ENCODE results near the gene LGALS12.

The LGALS12 gene, protein sequence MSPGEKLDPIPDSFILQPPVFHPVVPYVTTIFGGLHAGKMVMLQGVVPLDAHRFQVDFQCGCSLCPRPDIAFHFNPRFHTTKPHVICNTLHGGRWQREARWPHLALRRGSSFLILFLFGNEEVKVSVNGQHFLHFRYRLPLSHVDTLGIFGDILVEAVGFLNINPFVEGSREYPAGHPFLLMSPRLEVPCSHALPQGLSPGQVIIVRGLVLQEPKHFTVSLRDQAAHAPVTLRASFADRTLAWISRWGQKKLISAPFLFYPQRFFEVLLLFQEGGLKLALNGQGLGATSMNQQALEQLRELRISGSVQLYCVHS

DNA sequence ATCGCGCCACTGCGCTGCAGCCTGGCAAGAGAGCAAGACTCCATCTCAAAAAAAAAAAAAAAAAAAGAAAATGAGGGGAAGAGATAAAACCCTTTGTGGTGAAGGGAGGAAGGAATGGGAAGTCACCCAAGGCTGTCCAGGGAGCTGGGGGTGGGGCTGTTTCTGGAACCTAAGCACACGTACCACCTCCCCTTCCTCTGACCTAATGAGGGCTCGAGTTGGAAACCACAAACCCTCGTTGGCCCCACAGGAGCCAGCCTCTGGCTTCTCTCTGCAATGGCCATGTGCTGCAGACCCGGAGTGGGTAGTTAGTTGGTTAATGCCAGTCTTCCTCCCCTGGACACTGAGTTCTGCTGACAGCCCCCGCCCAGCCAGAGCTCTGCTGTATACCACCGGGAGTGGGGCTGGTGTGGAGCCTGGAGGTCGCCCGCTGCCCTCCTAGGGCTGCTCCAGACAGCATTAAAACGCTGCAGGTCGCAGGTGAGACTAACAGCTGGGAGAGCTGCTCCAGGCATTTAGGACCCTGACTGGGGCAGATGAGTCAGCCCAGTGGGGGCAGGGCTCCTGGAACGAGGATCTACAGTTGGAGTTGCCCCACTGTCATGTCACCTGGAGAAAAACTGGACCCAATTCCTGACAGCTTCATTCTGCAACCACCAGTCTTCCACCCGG is at the start of gene LGALS12:
TSS of gene LGALS12 (plus strand) at position 228 of the 672 bp plus-strand sequence. CDS start at position 603, 375 bp downstream.
- no peak for FAIRE-seq

DNA sequence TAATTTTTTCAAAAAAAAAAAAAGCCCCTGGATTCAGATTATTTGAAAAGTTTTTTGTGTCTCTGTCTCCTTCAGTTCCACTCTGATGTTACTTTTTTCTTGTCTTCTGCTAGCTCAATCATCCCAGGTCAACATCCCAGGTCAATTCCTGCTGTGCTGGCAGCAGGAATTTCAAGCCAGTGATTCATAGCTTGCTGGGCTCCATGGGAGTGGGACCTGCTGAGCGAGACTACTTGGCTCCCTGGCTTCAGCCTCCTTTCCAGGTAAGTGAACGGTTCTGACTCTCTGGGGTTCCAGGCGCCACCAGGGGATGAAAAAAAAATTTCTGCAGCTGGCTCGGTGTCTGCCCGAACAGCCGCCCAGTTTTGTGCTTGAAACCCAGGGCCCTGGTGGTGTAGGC is 46.3 kb upstream of the LGALS12 start:
- no peak for FAIRE-seq

- no peak for FAIRE-seq
Measured at GRCh38 chr11:63462137-63462536, 43.7 kb upstream of the LGALS12 start.

DNA sequence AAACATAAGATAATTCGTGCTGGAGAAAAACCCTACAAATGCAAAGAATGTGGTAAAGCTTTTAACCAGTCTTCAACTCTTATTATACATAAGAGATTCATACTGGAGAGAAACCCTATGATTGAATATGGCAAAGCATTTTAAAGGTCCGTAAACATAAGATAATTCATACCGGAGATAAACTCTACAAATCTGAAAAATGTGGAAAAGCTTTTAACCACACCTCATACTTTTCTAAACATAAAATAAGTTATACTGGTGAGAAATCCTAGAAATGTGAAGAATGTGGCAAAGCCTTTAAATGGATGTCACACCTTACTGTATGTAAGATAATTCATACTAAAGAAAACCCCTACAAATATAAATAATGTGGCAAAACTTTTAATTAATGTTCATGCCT is 35.6 kb upstream of the LGALS12 start:
- no peak for FAIRE-seq

GRCh38 chr11:63472372-63472771 is 33.5 kb upstream of the LGALS12 start:
- no peak for FAIRE-seq

GRCh38 chr11:63476618-63477017 is 29.3 kb upstream of the LGALS12 start:
- no peak for FAIRE-seq

DNA sequence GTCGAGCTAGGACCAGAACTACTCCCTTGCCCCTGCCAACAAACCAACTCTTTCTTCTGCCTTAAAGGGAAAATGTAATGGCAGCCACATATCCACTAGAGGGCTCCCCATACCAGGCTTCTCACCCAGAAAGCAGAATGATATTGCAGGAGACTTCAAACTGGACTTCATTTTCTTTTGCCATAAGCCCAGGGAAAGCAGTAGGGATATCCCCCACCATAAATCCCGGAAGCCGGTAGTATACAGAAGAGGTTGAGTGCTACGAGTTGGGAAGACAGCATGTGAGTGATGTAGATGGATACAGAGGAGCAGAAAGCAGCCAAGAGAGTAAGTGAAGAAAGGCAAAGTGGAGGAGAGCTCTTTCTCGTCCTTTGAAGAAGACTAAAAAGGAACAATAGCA is 27.0 kb upstream of the LGALS12 start:
- peak; percentile 83 for FAIRE-seq

- FAIRE-seq = no peak
Measured at GRCh38 chr11:63480039-63480438, 25.8 kb upstream of the LGALS12 start.

DNA sequence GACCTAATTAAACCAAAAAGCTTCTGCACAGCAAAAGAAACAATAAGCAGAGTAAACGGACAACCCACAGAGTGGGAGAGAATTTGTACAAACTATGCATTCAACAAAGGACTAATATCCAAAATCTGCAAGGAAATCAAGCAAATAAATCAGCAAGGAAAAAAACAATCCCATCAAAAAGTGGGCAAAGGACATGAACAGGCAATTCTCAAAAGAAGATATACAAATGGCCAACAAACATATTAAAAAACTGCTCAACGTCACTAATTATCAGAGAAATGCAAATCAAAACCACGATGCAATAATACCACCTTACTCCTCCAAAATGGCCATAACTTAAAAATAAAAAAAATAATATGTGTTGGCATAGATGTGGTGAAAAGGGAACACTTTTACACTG is 20.1 kb upstream of the LGALS12 start:
- no peak for FAIRE-seq

DNA sequence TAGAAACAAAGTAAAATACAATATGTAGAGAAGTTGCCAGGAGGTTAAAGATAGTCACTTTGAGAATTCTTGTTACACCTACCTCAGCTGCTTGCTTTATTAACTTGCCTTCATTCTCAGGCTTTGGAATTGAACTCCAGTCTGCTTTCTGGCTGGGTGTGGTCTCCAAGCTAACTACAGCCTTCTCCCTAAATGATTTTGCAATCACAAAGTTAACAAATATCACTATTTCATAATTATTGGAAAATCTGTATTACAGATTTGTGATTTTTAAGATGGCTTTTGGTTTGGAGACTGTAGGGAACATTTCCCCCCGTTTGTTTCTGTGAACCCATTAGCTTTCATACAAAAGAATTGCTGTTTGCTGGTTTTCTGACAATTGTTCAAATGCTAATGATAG is 17.1 kb upstream of the LGALS12 start:
- no peak for FAIRE-seq

- no peak for FAIRE-seq
Measured at GRCh38 chr11:63489879-63490278, 16.0 kb upstream of the LGALS12 start.

- FAIRE-seq = no peak
Measured at GRCh38 chr11:63490551-63491239, 15.2 kb upstream of the LGALS12 start, which contains the start of gene PLAAT5. Gene PLAAT5 (minus strand): TSS chr11:63491167. CDS start chr11:63491034, 133 bp downstream.

DNA sequence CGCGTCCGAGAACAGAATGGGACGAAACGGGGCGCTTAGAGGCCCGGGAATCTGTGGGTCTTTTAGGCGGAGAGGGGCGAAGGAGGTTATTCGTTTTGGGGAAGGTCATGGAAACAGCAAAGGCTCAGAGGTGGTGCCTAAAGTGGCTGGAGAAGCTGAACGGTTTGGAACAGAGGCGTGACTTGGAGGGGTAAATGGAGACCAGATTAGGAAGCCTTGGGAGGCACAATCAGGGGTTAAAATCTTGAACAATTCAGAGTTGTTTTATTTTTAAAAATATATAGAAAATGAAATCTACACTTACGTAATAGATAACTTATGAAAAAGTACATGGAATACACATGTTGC is 14.7 kb upstream of the LGALS12 start:
- FAIRE-seq = no peak

- no peak for FAIRE-seq
Measured at GRCh38 chr11:63491636-63492372, 14.1 kb upstream of the LGALS12 start.

DNA sequence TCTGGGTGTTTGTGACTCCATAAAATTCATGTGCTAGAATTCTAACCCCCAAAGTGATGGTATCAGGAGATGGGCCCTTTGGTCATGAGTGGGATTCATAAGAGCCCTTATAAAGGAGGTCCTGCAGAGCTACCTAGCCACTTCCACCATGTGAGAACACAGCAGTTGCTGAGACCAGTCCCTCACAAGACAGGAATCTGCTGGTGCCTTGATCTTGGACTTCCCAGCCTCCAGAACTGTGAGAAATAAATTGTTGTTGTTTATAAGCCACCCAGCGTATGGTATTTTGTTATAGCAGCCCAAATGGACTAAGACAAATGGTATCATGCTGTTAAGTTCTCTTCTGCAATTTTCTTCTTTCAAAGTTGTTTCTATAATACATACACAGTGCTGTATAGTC is 13.4 kb upstream of the LGALS12 start:
- no peak for FAIRE-seq

DNA sequence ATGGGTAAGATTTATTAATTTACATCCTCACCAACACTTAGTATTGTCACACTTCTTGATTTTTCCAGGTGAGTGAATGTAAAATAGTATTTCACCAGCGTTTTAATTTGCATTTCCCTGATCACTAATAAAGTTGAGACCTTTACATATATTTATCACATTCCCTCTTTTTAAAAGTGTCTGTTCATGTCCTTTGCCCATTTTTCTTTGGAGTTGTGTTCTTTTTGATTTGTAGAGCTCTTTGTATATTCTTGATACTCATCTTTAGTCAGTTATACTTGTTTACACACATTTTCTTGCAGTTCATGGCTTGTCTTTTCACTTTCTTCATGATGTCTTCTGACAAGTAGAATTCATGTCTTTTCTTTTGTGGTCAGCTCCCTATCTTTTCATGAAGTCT is 12.8 kb upstream of the LGALS12 start:
- FAIRE-seq = no peak

GRCh38 chr11:63494975-63495374 is 10.9 kb upstream of the LGALS12 start:
- FAIRE-seq = no peak

GRCh38 chr11:63499874-63500273 is 6.0 kb upstream of the LGALS12 start:
- FAIRE-seq = no peak

DNA sequence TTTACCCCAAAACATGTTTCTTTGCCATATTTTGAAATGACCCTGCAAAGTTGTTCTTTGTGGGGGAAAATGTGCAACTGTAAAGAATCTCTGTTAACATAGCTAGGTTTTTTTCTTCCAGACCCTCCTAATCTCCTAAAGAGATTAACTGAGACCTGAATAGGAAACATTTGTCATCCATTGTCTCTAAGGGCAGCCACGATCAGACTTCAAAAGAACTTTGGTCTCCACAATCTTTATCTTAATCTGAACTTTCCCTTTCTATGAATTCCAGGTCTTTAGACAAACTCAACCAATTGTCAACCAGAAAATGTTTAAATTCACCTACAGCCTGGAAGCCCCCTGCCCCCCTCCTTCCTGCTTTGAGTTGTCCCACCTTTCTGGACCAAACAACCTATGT is 4.6 kb upstream of the LGALS12 start:
- FAIRE-seq = no peak

GRCh38 chr11:63502252-63502820 is 3.5 kb upstream of the LGALS12 start:
- FAIRE-seq = no peak

- no peak for FAIRE-seq
Measured at GRCh38 chr11:63503492-63503891, 2.4 kb upstream of the LGALS12 start.

GRCh38 chr11:63504054-63504453 is 1.8 kb upstream of the LGALS12 start:
- no peak for FAIRE-seq
